ENCODE results near the gene HPCA.

- no peak for TF ChIP-seq TAF1 (IDR thresholded peaks at IDR 0.05; ENCODE audit: low read depth)
- no peak for TF ChIP-seq USF1 (IDR thresholded peaks at IDR 0.05)
- no peak for TF ChIP-seq FOXM1 (IDR thresholded peaks at IDR 0.05; ENCODE audit: borderline replicate concordance, low read depth)
- no peak for TF ChIP-seq MAX (IDR thresholded peaks at IDR 0.05)
- no peak for TF ChIP-seq REST (IDR thresholded peaks at IDR 0.05; ENCODE audit: low read depth)
- TF ChIP-seq YY1 (IDR thresholded peaks at IDR 0.05; ENCODE audit: low read depth): no peak
- no peak for TF ChIP-seq EP300 (IDR thresholded peaks at IDR 0.05; ENCODE audit: borderline replicate concordance)
- TF ChIP-seq CEBPB (IDR thresholded peaks at IDR 0.05): no peak
- no peak for TF ChIP-seq RAD21 (IDR thresholded peaks at IDR 0.05; ENCODE audit: low read depth)
These were observed 27.5 kb upstream of the HPCA start for GRCh38 chr1:32858791-32859190.

All from Ishikawa (cell line).